Hematopoietic multipotent progenitor cell treated with erythropoietin and hydrocortisone succinate and interleukin-3 and kit ligand, for 8 days (in vitro differentiated cells): ENCODE results near the gene OR10H1.
A peak's percentile ranks its signal among the peaks of the same experiment; 100 is the strongest.
"Not testable (repeated sequence)": the region's sequence is repeated elsewhere in the genome, so short reads cannot be mapped to it uniquely, and the experiment has no call there.

Experiments used
- DNase-seq: peaks from one replicate; pipeline ENCODE4 v3.0.0-alpha.2; 2015

Gene OR10H1

DNA sequence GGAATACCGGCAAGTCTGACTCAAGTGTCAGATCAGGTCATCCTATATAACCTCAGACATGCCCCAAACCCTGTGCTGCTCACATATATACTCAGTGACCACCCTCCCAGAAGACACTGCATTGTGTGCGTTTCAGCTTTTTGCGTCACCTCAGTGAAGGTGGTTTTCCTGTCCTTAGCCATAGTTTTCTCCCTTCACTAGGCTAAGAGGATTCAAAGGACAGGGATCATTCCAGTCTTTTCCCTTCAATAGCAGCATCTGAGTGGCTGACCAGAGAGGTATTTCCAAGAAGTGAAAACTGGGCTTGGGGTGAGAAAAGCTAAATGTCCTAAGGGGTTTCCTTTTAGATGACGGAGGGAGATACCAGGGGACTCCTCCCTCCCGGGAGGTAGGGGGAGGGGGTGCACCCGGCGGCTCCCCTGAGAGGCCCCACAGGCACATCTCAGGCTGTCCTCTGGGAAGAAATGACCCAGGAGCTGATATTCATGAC lies 12.7 kb upstream of the OR10H1 start:
- no peak for DNase-seq

DNA sequence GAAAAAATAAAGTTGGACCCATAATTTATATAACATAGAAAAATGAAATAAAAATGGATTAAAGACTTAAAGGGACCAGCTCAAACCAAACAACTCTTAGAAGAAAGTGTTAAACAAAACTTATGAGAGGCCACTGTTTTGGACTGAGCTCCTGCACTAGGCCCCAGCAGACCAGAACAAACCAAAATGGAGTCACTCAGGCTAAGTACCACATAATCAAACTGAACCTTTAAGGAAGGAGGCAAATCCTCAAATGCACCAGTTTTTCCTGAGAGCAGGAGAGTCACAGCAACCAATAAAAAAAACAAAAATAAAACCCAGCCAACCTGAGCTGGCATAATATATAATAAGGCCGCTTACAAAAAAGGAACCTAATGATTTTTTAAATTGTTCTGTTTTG lies 10.3 kb upstream of the OR10H1 start:
- DNase-seq: no peak

DNA sequence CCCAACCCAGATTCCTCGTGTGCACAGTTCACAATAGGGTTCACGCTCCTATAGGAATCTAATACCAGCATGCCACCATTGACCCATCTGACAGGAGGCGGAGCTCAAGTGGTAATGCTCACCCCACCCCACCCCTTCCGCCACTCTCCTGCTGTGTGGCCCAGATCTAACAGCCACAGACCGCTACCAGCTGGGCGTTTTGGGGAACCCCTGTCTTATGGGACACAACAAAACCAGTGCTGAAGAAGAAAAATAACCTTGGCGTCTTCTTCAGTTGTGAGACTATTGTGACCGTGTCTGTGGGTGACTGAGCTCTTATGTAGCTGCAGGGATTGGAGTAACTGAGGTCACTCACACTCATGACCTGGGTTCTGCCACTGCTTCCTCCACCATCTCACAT lies 5.2 kb upstream of the OR10H1 start:
- no peak for DNase-seq

DNA sequence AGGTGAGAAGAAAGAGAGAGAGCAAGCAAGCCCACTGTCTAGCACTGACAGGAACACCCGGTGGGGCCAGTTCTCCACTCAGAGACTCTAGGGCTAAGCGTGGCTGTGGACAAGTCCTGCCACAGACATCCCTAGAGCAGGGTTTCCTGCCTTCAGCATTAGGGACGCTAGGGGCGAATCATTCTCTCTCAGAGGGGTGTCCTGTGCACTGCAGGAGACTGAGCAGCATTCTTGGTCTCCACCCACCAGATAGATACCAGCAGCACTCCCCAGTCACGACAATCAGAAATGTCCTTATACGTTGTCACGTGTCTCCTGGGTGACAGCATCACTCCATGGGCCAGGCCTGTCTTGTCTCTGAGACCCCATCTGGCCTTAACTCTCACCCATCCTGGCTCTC lies 1.5 kb downstream of the OR10H1 start:
- DNase-seq: peak; percentile 28

DNA sequence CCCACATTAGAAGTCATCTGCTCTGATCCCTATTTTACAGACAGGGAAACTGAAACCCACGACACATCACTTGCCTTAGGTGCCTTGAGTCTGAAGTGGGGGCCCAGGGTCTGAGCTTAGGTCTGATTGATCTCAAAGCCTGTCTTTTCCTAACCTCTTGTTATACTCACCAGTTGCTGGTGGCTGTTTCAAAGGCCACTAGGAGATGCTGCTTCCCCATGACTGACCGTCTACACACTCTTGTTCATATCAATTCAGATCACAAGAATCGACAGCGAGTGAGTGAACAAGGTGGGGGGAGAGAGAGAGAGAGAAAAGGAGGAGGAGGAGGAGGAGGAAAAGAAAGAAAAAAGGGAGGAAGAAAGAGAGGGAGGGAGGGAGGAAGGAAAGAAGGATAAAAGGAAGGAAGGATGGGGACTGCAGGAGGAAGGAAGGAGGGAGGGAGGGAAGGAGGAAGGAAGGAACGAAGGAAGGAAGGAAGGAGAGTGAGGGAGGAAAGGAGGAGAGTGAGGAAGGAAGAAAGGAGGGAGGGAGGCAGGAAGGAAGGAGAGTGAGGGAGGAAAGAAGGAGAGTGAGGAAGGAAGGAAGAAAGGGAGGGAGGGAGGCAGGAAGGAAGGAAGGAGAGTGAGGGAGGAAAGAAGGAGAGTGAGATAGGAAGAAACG lies 3.3 kb downstream of the OR10H1 start:
- peak; percentile 78 for DNase-seq

DNA sequence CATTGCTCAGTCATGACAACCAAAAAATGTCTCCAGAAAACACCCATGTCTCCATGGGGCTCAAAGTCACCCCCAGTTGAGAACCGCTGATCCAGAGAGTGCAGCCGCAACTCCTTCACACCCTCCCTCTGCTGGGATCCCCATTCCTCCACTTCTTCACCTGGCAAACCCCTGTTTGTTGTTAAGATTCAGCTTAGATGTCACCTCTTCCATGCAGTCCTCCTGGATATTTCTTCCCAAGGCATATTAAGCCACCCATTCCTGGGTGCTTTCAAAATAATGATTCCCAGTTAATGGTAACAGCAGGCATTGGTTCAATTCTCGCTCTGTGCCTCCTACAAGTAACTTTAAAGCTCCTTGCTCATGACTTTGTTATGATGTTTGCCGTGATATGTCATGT lies 4.0 kb downstream of the OR10H1 start:
- DNase-seq: no peak

DNA sequence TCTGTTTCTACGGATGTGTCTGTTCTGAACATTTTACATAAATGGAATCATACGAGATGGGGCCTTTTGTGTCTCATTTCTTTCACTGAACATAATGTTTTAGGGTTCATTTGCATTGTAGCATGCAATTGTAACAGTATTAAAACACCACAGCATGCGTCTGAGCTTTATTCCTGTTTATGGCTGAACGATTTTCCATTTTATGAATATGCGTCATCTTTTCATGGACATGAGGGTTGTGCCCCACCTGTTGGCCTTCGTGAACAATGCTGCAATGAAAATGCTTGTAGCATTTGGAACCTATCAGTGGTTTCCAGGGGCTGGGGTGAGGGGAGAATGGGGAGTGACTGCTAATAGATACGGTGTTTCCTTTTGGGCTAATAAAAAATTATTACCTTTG lies 5.1 kb downstream of the OR10H1 start:
- peak; percentile 59 for DNase-seq

DNA sequence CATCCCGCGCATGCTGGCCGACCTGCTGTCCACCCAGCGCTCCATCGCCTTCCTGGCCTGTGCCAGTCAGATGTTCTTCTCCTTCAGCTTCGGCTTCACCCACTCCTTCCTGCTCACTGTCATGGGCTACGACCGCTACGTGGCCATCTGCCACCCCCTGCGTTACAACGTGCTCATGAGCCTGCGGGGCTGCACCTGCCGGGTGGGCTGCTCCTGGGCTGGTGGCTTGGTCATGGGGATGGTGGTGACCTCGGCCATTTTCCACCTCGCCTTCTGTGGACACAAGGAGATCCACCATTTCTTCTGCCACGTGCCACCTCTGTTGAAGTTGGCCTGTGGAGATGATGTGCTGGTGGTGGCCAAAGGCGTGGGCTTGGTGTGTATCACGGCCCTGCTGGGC lies 21.2 kb downstream of the OR10H1 start:
- DNase-seq: not testable (repeated sequence)

DNA sequence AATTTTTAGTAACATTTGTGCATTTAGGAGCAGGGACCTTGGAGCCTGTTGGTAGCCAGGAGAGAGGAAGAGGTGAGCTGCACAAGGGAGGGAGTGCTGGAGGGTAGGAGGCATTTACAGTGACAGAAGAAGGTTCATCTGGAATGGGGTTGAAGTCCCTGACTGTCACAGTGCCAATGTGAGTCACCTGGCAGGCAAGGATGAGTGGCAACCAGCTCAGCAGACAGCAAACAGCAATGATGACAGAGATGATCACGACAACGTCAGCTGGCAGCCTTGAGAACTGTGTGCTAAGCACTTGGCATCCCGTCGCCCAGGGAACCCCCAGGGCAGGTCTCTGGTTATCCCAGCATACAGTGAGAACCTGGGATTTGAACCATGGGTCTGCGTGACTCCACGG lies 25.4 kb downstream of the OR10H1 start:
- no peak for DNase-seq

DNA sequence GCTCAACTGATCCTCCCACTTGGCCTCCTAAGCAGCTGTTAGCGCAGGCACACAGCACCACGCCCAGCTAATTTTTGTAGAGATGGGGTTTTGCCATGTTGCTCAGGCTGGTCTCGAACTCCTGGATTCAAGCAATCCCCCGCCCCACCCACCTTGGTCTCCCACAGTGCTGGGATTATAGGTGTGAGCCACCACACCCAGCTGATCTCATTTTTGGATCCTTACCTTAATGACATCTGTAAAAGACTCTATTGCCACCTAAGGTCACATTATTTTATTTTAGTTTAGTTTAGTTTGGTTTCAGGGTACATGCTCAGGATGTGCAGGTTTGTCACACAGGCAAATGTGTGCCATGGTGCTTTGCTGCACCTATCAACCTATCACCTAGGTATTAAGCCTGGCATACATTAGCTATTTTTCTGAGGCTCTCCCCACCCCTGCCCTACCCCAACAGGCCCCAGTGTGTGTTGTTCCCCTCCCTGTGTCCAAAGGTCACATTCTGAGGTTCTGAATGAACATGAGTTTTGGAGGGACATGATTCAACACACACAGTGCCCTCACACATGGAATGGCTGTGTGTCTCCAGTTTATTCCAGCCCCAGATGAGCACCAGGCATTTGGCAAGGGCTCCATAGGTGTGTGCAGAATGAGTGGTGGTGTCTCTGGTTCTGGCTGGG lies 26.7 kb downstream of the OR10H1 start:
- no peak for DNase-seq

DNA sequence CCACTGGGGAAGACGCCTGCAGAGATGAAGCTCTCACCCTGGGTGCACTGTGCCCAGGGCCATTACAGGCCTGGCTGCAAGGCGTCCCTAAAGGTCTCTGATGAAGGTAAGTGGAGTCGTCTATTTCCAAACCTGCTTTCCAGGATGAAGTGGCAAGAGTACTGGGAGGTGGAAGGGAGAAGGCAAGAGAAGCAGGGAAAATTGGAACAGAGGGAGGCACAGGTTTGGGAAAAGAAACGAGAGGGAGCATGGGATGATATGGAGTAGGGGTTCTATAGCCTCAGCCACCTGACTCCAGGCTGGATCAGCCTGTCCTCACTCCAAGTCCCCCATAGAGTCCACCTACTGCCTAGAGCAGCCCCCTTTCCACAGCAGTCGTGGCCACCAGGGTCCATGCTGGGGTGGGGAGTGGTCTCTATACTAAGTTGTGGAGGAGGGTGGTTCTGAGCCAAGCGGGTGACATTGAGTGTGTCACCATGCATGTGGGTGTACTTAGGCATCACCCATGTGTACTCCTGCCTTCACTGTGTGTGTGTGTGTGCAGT lies 27.8 kb downstream of the OR10H1 start, which contains the start of gene OR10H5:
OR10H5 (plus strand) TSS at position 51 of the 545 bp plus-strand sequence. CDS start 6,388 bp downstream, outside the sequence.
- no peak for DNase-seq

DNA sequence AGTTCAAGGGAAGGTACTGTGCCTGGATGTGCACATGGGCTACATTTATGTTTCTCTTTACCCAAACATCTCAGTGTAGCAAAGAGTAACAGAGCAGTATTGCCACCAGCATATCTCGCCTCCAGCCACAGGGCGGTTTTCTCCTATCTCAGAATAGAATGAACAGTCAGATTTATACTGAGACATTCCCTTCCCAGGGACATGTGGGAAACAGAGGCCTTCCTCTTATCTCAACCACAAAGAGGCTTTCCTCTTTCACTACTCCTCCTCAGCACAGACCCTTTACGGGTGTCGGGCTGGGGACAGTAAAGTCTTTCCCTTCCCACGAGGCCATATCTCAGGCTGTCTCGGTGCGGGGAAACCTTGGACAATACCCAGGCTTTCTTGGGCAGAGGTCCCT lies 32.6 kb downstream of the OR10H1 start:
- peak; percentile 84 for DNase-seq

DNA sequence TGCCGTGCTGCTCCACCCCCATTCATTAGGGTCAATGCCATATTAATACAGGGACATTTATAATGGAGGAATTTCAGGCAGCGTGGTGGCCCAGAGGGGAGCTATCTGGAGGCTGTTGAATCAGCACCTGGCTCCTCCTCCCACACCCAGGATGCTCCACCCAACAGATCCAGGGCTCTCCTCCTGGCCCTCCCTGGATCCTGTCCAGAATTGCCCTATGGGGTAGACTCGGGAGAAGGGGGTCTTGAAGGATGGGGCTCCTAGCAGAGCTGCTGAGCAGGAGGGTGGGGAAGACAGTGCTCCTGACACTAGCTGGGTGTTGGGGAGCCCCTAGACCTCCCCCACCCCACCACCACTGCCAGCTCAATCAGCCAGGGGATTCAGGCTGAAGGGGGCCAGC lies 33.3 kb downstream of the OR10H1 start:
- no peak for DNase-seq

DNA sequence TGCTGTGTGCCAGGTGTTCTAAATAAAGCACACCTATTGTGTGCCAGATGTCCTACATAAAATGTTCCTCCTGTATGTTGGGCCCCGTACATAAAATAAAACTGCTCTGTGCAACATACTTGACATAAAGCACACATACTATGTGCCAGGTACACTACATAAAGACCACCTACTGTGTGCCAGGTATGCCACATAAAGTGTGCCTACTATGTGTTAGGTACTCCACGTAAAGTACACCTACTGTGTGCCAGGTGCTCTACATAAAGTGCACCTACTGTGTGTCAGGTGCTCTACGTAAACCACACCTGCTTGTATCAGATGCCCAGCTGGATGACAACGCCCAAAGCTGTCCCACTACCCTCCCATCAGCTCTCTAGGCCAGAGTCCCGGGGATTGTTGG lies 33.8 kb downstream of the OR10H1 start:
- DNase-seq: no peak

DNA sequence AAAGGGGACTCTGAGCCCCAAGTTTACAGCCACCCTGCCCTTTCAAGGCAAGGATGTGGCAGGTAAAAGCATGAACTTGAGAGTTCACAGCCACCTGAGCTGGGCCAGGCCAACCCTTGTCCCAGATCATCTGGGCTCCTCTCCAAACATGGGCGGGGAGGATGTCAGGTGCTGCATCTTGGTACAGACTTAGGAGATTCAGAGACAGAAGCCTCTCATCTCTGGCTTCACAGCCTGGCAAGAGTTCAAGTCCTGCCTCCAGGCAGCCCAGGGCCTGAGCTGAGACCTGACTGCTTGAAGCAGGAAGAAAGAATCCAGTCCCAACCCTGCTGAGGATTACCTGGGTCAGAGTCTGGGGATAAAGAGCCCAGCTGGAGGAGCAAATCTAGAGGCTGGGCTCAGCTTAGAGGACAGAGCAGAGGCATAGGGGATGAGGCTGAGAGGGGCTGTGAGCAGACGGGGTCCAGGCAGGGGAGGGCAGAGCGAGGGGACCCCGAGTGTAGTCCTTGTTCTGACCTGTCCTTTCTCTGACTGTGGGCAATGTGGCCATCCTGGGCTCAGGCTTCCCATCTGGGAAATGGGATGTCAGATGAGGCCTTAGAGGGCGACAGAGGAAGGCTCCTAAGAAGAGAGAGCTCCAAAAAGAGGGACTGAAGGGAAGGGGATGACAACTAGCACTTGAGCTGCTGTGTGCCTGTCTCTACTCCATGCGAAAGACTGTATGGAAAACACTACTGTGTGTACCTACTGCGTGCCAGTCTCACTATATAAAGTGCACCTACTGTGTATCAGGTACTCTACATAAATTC lies 34.6 kb downstream of the OR10H1 start:
- peak; percentile 9 for DNase-seq

DNA sequence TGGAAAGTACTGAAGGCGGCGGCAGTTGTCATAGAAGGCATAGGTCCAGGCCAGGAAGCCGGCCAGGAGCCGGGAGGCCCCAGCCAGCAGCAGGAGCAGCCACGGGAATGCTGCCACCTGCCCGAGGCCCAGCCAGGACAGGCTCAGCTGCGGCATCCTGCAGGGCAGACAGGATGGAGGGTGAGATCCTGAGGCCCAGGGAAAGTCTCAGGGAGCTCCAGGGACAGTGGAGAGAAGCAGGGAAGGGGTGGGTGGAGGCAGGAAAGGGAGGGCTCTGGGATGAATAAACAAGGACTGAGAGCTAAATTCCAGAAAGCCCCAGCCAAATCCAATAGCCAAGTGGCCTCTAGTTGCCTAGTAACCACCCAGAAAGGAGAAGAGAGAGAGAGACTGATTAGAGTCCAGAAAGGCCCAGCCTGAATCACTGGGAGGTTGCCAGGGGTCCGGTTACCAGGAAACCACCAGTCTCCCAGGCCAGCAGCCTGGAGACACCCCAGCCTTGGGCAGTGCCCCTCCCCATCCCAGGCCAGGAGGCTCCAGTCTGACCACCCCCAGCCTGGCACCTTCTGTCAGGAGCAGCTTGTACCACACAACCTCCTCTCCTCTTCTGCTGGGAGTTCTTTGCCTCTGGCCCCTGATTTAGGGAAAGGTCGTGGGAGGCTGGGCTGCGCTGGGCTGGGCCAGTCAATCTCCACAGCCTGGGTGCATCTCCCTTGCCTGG lies 35.5 kb downstream of the OR10H1 start:
- no peak for DNase-seq

DNA sequence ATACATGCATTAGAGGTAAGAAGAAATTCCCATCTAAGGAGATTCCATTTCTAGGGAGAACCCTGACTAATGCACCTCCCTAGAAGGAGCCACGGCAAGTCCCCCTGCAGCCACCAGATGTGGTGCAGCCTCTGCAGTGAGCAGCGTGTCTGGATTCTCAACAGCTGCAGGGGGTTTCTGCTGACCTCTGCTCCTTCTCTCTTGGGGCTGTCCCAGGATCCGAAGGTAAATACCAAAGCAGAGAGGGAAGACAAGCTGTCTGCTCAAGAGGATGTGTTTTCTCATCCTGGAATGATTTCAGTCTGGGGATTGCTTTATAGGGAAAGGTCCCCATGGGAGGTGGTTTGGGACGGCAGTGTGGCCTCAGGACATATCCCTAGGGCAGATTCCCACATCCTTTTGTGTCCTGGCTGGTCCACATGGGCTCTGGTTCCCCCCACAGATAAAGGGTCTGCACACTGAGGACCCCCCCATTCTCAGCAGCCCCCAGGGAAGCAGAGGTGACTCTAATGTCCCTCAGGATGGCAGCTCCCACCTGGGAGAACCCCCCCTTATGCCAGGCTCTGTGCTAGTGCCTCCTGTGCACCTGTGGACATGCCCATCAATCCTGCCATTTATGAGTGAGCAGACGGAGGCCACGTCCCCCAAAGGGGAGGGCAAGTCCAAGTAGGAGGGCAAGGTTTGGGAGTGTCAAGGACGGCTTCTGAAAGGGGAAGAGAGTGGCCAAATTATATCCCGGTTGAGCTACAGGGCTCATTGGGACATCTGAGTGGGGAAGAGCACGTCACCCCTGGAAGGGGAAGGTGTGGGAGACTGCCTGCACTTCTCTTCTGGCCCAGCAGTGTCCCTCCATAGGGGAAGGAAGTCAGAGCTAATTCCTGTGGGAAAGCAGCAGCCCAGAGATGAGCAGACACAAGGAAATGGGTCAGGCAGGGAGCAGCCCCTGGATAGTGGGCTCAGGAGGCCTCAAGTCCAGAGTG lies 38.2 kb downstream of the OR10H1 start:
- DNase-seq: no peak

DNA sequence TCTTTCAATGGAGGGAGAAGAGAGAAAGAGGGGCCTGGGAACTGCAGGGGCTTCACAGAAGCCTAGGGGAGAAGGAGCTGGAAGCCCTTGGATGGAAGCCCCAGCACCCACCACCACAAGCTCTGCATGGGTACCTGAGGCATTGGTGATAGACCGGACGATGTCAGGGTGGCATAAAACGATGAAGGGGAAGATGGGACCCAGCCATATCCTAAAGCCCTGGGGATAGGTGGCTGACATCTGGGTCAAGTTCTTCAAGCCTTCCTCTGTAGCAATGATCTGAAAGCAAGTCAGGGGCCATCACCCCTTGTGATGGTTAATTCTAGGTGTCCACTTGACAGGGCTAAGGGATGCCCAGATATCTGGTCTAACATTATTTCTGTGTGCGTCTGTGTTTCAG lies 39.2 kb downstream of the OR10H1 start:
- no peak for DNase-seq

DNA sequence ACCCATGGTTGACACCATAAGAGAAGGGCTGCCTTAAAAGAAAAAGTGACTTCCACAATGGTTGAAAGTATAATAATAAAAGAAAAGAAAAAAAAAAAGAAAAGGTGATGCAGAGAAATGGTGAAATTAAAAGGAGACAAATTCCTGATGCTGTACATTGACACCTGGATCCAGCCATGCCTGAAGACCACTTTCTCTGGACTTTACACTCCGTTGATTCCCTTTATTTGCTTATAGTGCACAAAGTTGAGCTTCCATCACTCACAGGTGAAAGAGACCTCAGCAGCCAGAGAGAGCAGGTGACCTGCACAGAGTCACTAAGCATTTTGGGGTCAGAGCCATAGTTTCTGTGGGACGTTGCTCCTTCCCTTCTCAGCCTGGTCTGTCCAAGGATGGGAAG lies 40.2 kb downstream of the OR10H1 start:
- no peak for DNase-seq

DNA sequence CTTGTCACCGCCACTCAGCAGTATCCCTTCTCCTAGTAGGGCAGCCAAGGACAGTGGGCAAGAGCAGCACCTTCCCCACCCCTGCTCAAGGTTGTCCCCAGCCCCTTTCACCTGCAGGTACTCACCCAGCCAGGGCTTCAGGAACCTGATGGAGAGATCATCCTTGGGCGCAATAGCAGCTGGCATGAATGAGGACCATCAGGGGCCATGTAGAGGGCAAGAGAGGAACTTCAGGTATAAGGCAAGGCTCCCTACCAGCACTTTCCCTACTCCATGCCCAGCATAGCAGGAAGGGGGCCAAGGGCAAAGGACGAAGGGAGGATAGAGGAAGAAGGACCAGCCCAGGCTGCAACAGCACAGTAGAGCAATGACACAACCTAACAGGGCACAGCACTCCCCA lies 41.3 kb downstream of the OR10H1 start:
- DNase-seq: not testable (repeated sequence)

DNA sequence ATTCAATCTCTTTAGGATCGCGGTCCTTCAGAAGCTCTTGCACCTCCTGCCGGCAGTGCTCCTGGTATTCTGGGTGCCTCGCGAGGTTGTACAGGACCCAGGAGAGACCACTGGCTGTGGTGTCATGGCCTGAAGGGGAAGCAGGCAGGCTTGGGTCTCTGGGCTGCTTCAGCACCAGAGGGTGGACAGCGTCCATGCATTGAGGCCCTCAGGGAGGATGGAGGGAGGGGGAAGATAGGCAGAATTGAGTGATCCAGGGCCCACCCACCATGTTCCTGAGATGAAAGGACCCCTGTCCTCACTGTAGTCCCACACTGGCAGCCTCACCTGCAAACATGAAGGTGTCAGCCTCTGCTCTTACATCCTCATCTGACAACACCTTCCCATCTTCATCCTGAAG lies 45.9 kb downstream of the OR10H1 start:
- DNase-seq: no peak
